ENCODE results near the gene GJA1. TPM values are rescaled to one million over a fixed set of nuclear protein-coding genes. Genes with fewer than 3 reads are reported as not detected.

Gene GJA1
- total and polyA plus RNA-seq, 2 donors (not counting 1 experiment from before 2014, with no cell fraction given) = 77.8 to 209 TPM

DNA sequence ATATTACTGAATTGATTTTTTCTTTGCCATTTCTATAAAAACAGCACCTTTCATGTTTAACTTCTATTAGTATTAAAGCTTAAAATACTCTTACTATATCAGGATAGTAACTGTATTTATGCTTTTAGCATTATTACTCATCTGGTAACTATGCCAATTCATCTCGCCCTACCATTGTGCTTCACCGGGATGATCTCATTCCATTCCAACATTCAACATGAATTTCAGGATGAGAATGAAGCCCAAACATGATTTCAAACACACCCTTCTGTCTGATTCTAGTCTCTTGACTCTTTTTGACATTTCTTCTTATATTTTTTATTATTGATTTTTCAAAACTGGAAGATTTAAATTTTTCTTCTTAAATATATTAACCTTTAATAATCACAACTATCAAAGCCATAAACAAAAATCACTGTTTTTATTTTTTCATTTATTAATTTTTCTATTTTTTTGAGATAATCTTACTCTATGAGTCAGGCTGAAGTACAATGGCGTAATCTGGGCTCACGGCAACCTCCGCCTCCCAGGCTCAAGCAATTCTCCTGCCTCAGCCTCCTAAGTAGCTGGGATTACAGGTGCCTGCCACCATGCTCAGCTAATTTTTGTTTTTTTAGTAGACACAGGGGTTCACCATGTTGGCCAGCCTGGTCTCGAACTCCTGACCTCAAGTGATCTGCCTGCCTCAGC, 46.7 kb downstream of the GJA1 start:
- peak overlapping the region; percentile 25 for H3K4me2 ChIP-seq (ENCODE audit: extremely low read depth, insufficient read depth, low read length)
- no peaks in the 10 kb centered on the region for H3K4me1 ChIP-seq (ENCODE audit: control insufficient read depth, extremely low read depth, insufficient read depth, low read length)
- H3K36me3 ChIP-seq (ENCODE audit: control insufficient read depth, insufficient read depth, low read length) = no peaks in the 10 kb centered on the region
- H3K27me3 ChIP-seq (ENCODE audit: control insufficient read depth, insufficient read depth, low read length) = no peaks in the 10 kb centered on the region
- no peak overlapping the region for H2AFZ ChIP-seq (ENCODE audit: low read length)
- H3K9ac ChIP-seq (ENCODE audit: insufficient read depth, low read length) = no peak overlapping the region
- H3K27ac ChIP-seq (ENCODE audit: insufficient read depth, low read length) = no peak overlapping the region
- H3K4me3 ChIP-seq (replicated peaks in 1 of 4; ENCODE audit: control extremely low read depth in 1 of 4, insufficient read depth in 1 of 4, low read depth in 3 of 4, low read length in 4 of 4) = no peak overlapping the region
- DNase-seq (ENCODE audit: low read depth in 2 of 2) = peak; percentile 34 to 91
- H4K20me1 ChIP-seq (ENCODE audit: control insufficient read depth, extremely low read depth, insufficient read depth, low read length) = no peaks in the 10 kb centered on the region
- TF ChIP-seq, protein P1, sequence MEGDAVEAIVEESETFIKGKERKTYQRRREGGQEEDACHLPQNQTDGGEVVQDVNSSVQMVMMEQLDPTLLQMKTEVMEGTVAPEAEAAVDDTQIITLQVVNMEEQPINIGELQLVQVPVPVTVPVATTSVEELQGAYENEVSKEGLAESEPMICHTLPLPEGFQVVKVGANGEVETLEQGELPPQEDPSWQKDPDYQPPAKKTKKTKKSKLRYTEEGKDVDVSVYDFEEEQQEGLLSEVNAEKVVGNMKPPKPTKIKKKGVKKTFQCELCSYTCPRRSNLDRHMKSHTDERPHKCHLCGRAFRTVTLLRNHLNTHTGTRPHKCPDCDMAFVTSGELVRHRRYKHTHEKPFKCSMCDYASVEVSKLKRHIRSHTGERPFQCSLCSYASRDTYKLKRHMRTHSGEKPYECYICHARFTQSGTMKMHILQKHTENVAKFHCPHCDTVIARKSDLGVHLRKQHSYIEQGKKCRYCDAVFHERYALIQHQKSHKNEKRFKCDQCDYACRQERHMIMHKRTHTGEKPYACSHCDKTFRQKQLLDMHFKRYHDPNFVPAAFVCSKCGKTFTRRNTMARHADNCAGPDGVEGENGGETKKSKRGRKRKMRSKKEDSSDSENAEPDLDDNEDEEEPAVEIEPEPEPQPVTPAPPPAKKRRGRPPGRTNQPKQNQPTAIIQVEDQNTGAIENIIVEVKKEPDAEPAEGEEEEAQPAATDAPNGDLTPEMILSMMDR (conservative IDR thresholded peaks at IDR 0.05 in 1 of 2, IDR thresholded peaks at IDR 0.05 in 1 of 2; ENCODE audit: low read depth in 1 of 2, low read length in 2 of 2) = no peak
- no peak for TF ChIP-seq EZH2 (IDR thresholded peaks at IDR 0.05; ENCODE audit: low read length, missing control alignments)
- H3K79me2 ChIP-seq (ENCODE audit: control insufficient read depth, insufficient read depth, low read length) = no peaks in the 10 kb centered on the region
- H3K9me3 ChIP-seq (ENCODE audit: control insufficient read depth, insufficient read depth, low read depth, low read length) = no peaks in the 10 kb centered on the region

GRCh38 chr6:121482751-121483150, 47.3 kb downstream of the GJA1 start:
- H3K27me3 ChIP-seq (ENCODE audit: control insufficient read depth, insufficient read depth, low read length) = no peaks in the 10 kb centered on the region
- H3K27ac ChIP-seq (ENCODE audit: insufficient read depth, low read length) = no peak overlapping the region
- no peak overlapping the region for H3K4me3 ChIP-seq (replicated peaks in 1 of 4; ENCODE audit: control extremely low read depth in 1 of 4, insufficient read depth in 1 of 4, low read depth in 3 of 4, low read length in 4 of 4)
- no peak overlapping the region for H3K4me2 ChIP-seq (ENCODE audit: extremely low read depth, insufficient read depth, low read length)
- H3K36me3 ChIP-seq (ENCODE audit: control insufficient read depth, insufficient read depth, low read length) = no peaks in the 10 kb centered on the region
- no peak for TF ChIP-seq EZH2 (IDR thresholded peaks at IDR 0.05; ENCODE audit: low read length, missing control alignments)
- TF ChIP-seq, protein P1 (conservative IDR thresholded peaks at IDR 0.05 in 1 of 2, IDR thresholded peaks at IDR 0.05 in 1 of 2; ENCODE audit: low read depth in 1 of 2, low read length in 2 of 2) = no peak
- H3K9me3 ChIP-seq (ENCODE audit: control insufficient read depth, insufficient read depth, low read depth, low read length) = no peaks in the 10 kb centered on the region
- no peak overlapping the region for H2AFZ ChIP-seq (ENCODE audit: low read length)
- no peak overlapping the region for H3K9ac ChIP-seq (ENCODE audit: insufficient read depth, low read length)
- no peaks in the 10 kb centered on the region for H3K79me2 ChIP-seq (ENCODE audit: control insufficient read depth, insufficient read depth, low read length)
- no peak for DNase-seq (ENCODE audit: low read depth in 2 of 2)
- no peaks in the 10 kb centered on the region for H3K4me1 ChIP-seq (ENCODE audit: control insufficient read depth, extremely low read depth, insufficient read depth, low read length)
- H4K20me1 ChIP-seq (ENCODE audit: control insufficient read depth, extremely low read depth, insufficient read depth, low read length) = no peaks in the 10 kb centered on the region

GRCh38 chr6:121485359-121485811, 49.9 kb downstream of the GJA1 start:
- H3K4me2 ChIP-seq (ENCODE audit: extremely low read depth, insufficient read depth, low read length) = no peak overlapping the region
- no peaks in the 10 kb centered on the region for H3K9me3 ChIP-seq (ENCODE audit: control insufficient read depth, insufficient read depth, low read depth, low read length)
- H3K27ac ChIP-seq (ENCODE audit: insufficient read depth, low read length) = no peak overlapping the region
- no peaks in the 10 kb centered on the region for H3K36me3 ChIP-seq (ENCODE audit: control insufficient read depth, insufficient read depth, low read length)
- no peaks in the 10 kb centered on the region for H3K79me2 ChIP-seq (ENCODE audit: control insufficient read depth, insufficient read depth, low read length)
- TF ChIP-seq EZH2 (IDR thresholded peaks at IDR 0.05; ENCODE audit: low read length, missing control alignments) = no peak
- TF ChIP-seq, protein P1 (conservative IDR thresholded peaks at IDR 0.05 in 1 of 2, IDR thresholded peaks at IDR 0.05 in 1 of 2; ENCODE audit: low read depth in 1 of 2, low read length in 2 of 2) = no peak
- DNase-seq (ENCODE audit: low read depth in 2 of 2) = peak in 1 of 2 donors; percentile 23
- H3K9ac ChIP-seq (ENCODE audit: insufficient read depth, low read length) = no peak overlapping the region
- no peaks in the 10 kb centered on the region for H4K20me1 ChIP-seq (ENCODE audit: control insufficient read depth, extremely low read depth, insufficient read depth, low read length)
- H3K4me1 ChIP-seq (ENCODE audit: control insufficient read depth, extremely low read depth, insufficient read depth, low read length) = no peaks in the 10 kb centered on the region
- no peaks in the 10 kb centered on the region for H3K27me3 ChIP-seq (ENCODE audit: control insufficient read depth, insufficient read depth, low read length)
- no peak overlapping the region for H3K4me3 ChIP-seq (replicated peaks in 1 of 4; ENCODE audit: control extremely low read depth in 1 of 4, insufficient read depth in 1 of 4, low read depth in 3 of 4, low read length in 4 of 4)
- H2AFZ ChIP-seq (ENCODE audit: low read length) = no peak overlapping the region
